SK-N-SH (cell line): Measurements from ENCODE around the gene SMAD3. TPM values are rescaled to one million over a fixed set of nuclear protein-coding genes. Genes with fewer than 3 reads are reported as not detected.
A peak's percentile ranks its signal among the peaks of the same experiment; 100 is the strongest.

ENCODE experiments used
- CTCF ChIA-PET: fragments of 300-600, 350-600 bp; formaldehyde crosslinking; extraction: SDS; loops from one replicate; lab custom pipeline; 2021; lab: Yijun Ruan, JAX
- POLR2A ChIA-PET: fragments of 350-600 bp; sonication (Branson Sonifier 250); formaldehyde crosslinking; extraction: SDS; loops from one replicate; lab custom pipeline; 2020; ENCODE audit warnings: antibody characterized with exemption, inconsistent platforms; lab: Yijun Ruan, JAX
- DNase-seq: peaks from one replicate; pipeline ENCODE4 v3.0.0; 2012
- H2AFZ ChIP-seq: fragments of 200-600 bp; sonication (generic); 2 replicates; pipeline ENCODE4 v1.8.1; 2016; ENCODE audit warnings: antibody characterized with exemption, mild to moderate bottlenecking, low read depth
- H3F3A ChIP-seq: fragments of 200-600 bp; sonication (generic); replicated peaks from 2 replicates; pipeline ENCODE3; 2016; ENCODE audit warnings: antibody characterized with exemption, mild to moderate bottlenecking; ENCODE audit not compliant: insufficient read depth
- H3K27ac ChIP-seq, 2 experiments: fragments of 200-500 bp in 1 of 2; fragments of 200-600 bp in 1 of 2; sonication (Bioruptor generic) in 1 of 2; sonication (generic), shearing (Covaris generic) in 1 of 2; 2 replicates each; pipeline versions ENCODE4 v1.5.1 to v1.6.1; 2014 to 2016; ENCODE audit warnings: low read depth in 2 of 2, inconsistent platforms in 1 of 2, low read length in 1 of 2, mild to moderate bottlenecking in 1 of 2, mixed read lengths in 1 of 2
- H3K27me3 ChIP-seq: fragments of 200-600 bp; sonication (generic), shearing (Covaris generic); 2 replicates; pipeline ENCODE4 v1.6.1; 2016; ENCODE audit warnings: mixed run types; ENCODE audit not compliant: insufficient read depth
- H3K36me3 ChIP-seq, 2 experiments: fragments of 200-500 bp in 1 of 2; fragments of 200-600 bp in 1 of 2; sonication (Bioruptor generic) in 1 of 2; sonication (generic) in 1 of 2; replicated peaks in 1 of 2; 2 replicates each; pipeline versions ENCODE3 to v1.5.1; 2014 to 2016; ENCODE audit warnings: low read length in 1 of 2, mild to moderate bottlenecking in 1 of 2; ENCODE audit not compliant: insufficient read depth in 2 of 2, control insufficient read depth in 1 of 2
- H3K4me1 ChIP-seq, 2 experiments: fragments of 200-500 bp in 1 of 2; fragments of 200-600 bp in 1 of 2; sonication (Bioruptor generic) in 1 of 2; sonication (generic), shearing (Covaris generic) in 1 of 2; 2 replicates each; pipeline versions ENCODE4 v1.5.1 to v1.6.1; 2014 to 2016; ENCODE audit warnings: low read depth in 1 of 2, low read length in 1 of 2, mixed run types in 1 of 2; ENCODE audit not compliant: insufficient read depth in 2 of 2, control insufficient read depth in 1 of 2
- H3K4me2 ChIP-seq: fragments of 200-600 bp; sonication (generic), shearing (Covaris generic); 2 replicates; pipeline ENCODE4 v1.6.1; 2017; ENCODE audit warnings: mixed run types
- H3K4me3 ChIP-seq, 2 experiments: fragments of 200-500 bp in 1 of 2; fragments of 200-600 bp in 1 of 2; sonication (Bioruptor generic) in 1 of 2; sonication (generic), shearing (Covaris generic) in 1 of 2; 2 replicates each; pipeline versions ENCODE4 v1.5.1 to v1.8.1; 2014 to 2016; ENCODE audit warnings: low read depth in 2 of 2, inconsistent platforms in 1 of 2, low read length in 1 of 2, mild to moderate bottlenecking in 1 of 2, mixed read lengths in 1 of 2, moderate library complexity in 1 of 2
- H3K79me2 ChIP-seq: fragments of 200-600 bp; sonication (generic); 2 replicates; pipeline ENCODE4 v1.8.1; 2017; ENCODE audit warnings: mild to moderate bottlenecking; ENCODE audit not compliant: insufficient read depth
- H3K9ac ChIP-seq: fragments of 200-600 bp; sonication (generic); 2 replicates; pipeline ENCODE4 v1.6.1; 2017; ENCODE audit warnings: mixed run types
- H3K9me2 ChIP-seq: fragments of 200-600 bp; sonication (generic); 2 replicates; pipeline ENCODE4 v1.6.1; 2017; ENCODE audit warnings: mixed run types
- H3K9me3 ChIP-seq: fragments of 200-600 bp; sonication (generic); 2 replicates; pipeline ENCODE4 v1.6.1; 2017; ENCODE audit warnings: mixed run types, mild to moderate bottlenecking, moderate library complexity
- H4K20me1 ChIP-seq: fragments of 200-600 bp; sonication (generic); 2 replicates; pipeline ENCODE4 v1.6.1; 2017; ENCODE audit warnings: mild to moderate bottlenecking, mixed run types; ENCODE audit not compliant: insufficient read depth
- CTCF ChIP-seq: fragments of 200-600 bp; sonication (generic); IDR thresholded peaks from 2 replicates; pipeline ENCODE4 v1.6.1; 2017; ENCODE audit warnings: antibody characterized with exemption, mild to moderate bottlenecking, moderate library complexity
- FOSL2 ChIP-seq: IDR thresholded peaks from 2 replicates; pipeline ENCODE4 v1.4.0; 2012; ENCODE audit warnings: low read depth, mild to moderate bottlenecking, moderate library complexity, borderline replicate concordance
- FOXJ3 ChIP-seq: sonication (generic); formaldehyde crosslinking; IDR thresholded peaks from 2 replicates; pipeline ENCODE4 v1.5.1; 2020; ENCODE audit warnings: mild to moderate bottlenecking, missing genetic modification reagents
- MAX ChIP-seq: IDR thresholded peaks from 2 replicates; pipeline ENCODE4 v1.4.0; 2012; ENCODE audit warnings: low read depth
- MXI1 ChIP-seq: IDR thresholded peaks from 2 replicates; pipeline ENCODE4 v1.6.1; 2012; ENCODE audit warnings: mild to moderate bottlenecking, low read depth, low read length, improper control_type of control experiment
- NRF1 ChIP-seq: IDR thresholded peaks from 2 replicates; pipeline ENCODE4 v1.6.1; 2012; ENCODE audit warnings: low read depth, mild to moderate bottlenecking, low read length
- RAD21 ChIP-seq: IDR thresholded peaks from 2 replicates; pipeline ENCODE4 v1.6.1; 2012; ENCODE audit warnings: mild to moderate bottlenecking, low read length
- REST ChIP-seq: IDR thresholded peaks from 2 replicates; pipeline ENCODE4 v1.6.1; 2012; ENCODE audit warnings: mild to moderate bottlenecking, low read depth, low read length, moderate library complexity
- SIN3A ChIP-seq: IDR thresholded peaks from 2 replicates; pipeline ENCODE4 v1.6.1; 2012; ENCODE audit warnings: low read depth, mild to moderate bottlenecking, low read length, moderate library complexity, borderline replicate concordance
- USF1 ChIP-seq: IDR thresholded peaks from 2 replicates; pipeline ENCODE4 v1.4.0; 2012; ENCODE audit warnings: low read depth, borderline replicate concordance
- USF2 ChIP-seq: fragments of 150-350 bp; IDR thresholded peaks from 2 replicates; pipeline ENCODE4 v1.6.1; 2017; ENCODE audit warnings: antibody characterized with exemption, low read length, low read depth, borderline replicate concordance
- WGBS: methylation state at CpG from one replicate; pipeline ENCODE4 v1.1.6; 2017; ENCODE audit warnings: low lambda C conversion rate; 5-methylcytosine and 5-hydroxymethylcytosine counted together
- polyA plus RNA-seq, 3 experiments: library from polyadenylated mRNA; depleted of rRNA; stranded (reverse); fragments of >200 nt; gene quantifications; 2 replicates each; pipeline ENCODE4 v1.2.3, GENCODE V29; 2012

SMAD3 gene
- polyA plus RNA-seq, 1 of the 3 experiments (the other 2 are of a cell fraction), result 19.5 TPM

- TF ChIP-seq FOSL2, result peak; percentile 66
- TF ChIP-seq REST, result 0 out of 2 replicates have a peak, but pooled peaks have one; percentile 29
- no peak for TF ChIP-seq CTCF
- TF ChIP-seq USF1, result no peak
Observed at GRCh38 chr15:67142767-67143100, 77.3 kb downstream of the SMAD3 start (continued).

- Histone ChIP-seq H3K9me3 (no peaks in the 10 kb centered on the region), H3K27ac (peak overlapping the region in 1 of 2 experiments; percentile 99; a peak in 2 of 4 replicates), H3K4me2 (peak overlapping the region; percentile 49), H3K36me3 (no peaks in the 10 kb centered on the region), H3K27me3 (no peaks in the 10 kb centered on the region), H3K4me3 (no peak overlapping the region), H3K9ac (peak overlapping the region; percentile 28; the same call in 1 of the 2 replicates), H3K79me2 (peaks cover 89% of the 10 kb centered on the region), H4K20me1 (no peaks in the 10 kb centered on the region), H3F3A (peaks cover 60% of the 10 kb centered on the region), H3K9me2 (no peaks in the 10 kb centered on the region), H2AFZ (no peak overlapping the region), H3K4me1 (peaks cover 44 to 69% of the 10 kb centered on the region in 2 experiments)
- ChIA-PET CTCF (no interaction called here), POLR2A (no interaction called here)
- TF ChIP-seq FOSL2, result no peak
- TF ChIP-seq MXI1, result no peak
- TF ChIP-seq FOXJ3, result no peak
- no peak for TF ChIP-seq SIN3A
- TF ChIP-seq USF2, result no peak
- no peak for TF ChIP-seq USF1
- TF ChIP-seq NRF1, result no peak
- no peak for TF ChIP-seq RAD21
- TF ChIP-seq MAX, result no peak
- DNase-seq, result no peak
- 95% methylated on average over 6 of the region's 6 CpGs for WGBS
Observed at GRCh38 chr15:67143646-67144045, 78.2 kb downstream of the SMAD3 start.
